ENCODE results near the gene DDX39B.

DNA sequence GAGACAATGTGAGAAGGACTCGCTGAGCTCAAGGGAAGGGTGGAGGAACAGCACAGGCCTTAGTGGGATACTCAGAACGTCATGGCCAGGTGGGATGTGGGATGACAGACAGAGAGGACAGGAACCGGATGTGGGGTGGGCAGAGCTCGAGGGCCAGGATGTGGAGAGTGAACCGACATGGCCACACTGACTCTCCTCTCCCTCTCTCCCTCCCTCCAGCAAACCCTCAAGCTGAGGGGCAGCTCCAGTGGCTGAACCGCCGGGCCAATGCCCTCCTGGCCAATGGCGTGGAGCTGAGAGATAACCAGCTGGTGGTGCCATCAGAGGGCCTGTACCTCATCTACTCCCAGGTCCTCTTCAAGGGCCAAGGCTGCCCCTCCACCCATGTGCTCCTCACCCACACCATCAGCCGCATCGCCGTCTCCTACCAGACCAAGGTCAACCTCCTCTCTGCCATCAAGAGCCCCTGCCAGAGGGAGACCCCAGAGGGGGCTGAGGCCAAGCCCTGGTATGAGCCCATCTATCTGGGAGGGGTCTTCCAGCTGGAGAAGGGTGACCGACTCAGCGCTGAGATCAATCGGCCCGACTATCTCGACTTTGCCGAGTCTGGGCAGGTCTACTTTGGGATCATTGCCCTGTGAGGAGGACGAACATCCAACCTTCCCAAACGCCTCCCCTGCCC, 35.2 kb upstream of the DDX39B start:
- TF ChIP-seq, protein P1, sequence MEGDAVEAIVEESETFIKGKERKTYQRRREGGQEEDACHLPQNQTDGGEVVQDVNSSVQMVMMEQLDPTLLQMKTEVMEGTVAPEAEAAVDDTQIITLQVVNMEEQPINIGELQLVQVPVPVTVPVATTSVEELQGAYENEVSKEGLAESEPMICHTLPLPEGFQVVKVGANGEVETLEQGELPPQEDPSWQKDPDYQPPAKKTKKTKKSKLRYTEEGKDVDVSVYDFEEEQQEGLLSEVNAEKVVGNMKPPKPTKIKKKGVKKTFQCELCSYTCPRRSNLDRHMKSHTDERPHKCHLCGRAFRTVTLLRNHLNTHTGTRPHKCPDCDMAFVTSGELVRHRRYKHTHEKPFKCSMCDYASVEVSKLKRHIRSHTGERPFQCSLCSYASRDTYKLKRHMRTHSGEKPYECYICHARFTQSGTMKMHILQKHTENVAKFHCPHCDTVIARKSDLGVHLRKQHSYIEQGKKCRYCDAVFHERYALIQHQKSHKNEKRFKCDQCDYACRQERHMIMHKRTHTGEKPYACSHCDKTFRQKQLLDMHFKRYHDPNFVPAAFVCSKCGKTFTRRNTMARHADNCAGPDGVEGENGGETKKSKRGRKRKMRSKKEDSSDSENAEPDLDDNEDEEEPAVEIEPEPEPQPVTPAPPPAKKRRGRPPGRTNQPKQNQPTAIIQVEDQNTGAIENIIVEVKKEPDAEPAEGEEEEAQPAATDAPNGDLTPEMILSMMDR (conservative IDR thresholded peaks at IDR 0.05 in 1 of 2, IDR thresholded peaks at IDR 0.05 in 1 of 2; ENCODE audit: extremely low read depth in 1 of 2, insufficient read depth in 1 of 2, low read depth in 1 of 2, low read length in 2 of 2), result no peak
- no peak for TF ChIP-seq EZH2 (IDR thresholded peaks at IDR 0.05; ENCODE audit: borderline replicate concordance, low read length)

All from mammary epithelial cell (primary cell).